T follicular helper cell (primary cell): ENCODE data around the gene LARGE1.

Experiments used
- DNase-seq: peaks from one replicate; pipeline ENCODE4 v3.0.0-alpha.2; 2020; ENCODE audit warnings: low read depth

The LARGE1 gene

DNA sequence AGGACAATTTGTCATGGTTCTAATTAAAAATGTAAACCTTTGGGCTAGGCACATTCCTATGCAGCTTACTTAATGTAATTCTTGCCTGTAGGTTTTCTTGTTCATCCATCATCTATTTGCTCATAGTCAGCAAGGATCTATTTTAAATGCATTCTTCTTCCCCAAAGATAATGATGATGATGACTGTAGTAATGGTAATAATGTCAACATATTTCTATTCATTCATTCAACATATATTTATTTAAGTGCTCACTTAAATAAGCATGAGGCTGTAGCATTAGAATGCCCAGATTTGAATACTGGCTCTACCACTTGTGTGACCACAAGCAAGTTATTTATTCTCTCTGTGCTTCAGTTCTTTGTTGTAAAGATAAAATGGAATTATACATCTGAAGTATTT is 692.5 kb downstream of the LARGE1 start:
- no peak for DNase-seq

DNA sequence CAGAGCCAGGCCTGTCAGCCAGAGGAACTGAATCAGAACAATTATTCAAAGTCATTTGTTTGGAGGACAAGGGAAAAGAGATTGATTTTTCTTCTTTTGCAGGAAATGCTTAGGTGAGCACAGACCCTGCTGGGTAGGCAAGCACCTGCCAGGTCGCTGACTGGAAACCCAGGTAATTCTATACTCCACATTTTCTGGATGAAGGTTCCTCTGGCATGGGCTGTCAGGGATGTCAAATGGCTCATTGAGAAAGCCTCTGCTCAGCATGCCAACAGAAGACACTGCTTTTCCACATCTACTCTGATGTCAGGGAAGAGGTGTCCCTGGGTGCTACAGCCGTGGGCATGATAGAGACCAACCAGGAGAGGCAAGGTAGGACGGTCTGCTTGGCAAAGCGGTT is 695.4 kb downstream of the LARGE1 start:
- DNase-seq = no peak
